BE2C (cell line): Measurements from ENCODE around the gene SLC20A1.

Experiments
- DNase-seq: peaks from one replicate; pipeline ENCODE4 v3.0.0-alpha.2; 2020
- H3K27me3 ChIP-seq: fragments of 250-450 bp; sonication (Bioruptor Pico); 2 replicates; pipeline ENCODE4 v1.5.1; 2020; ENCODE audit warnings: mild to moderate bottlenecking
- H3K36me3 ChIP-seq: fragments of 250-450 bp; sonication (Bioruptor Pico); 2 replicates; pipeline ENCODE4 v1.5.1; 2020; ENCODE audit warnings: mild to moderate bottlenecking
- H3K4me1 ChIP-seq: fragments of 250-450 bp; sonication (Bioruptor Pico); 2 replicates; pipeline ENCODE4 v1.5.1; 2020
- H3K4me3 ChIP-seq: 2 replicates; pipeline ENCODE4 v1.5.1; 2011; ENCODE audit warnings: low read depth, low read length
- H3K9me3 ChIP-seq: fragments of 250-450 bp; sonication (Bioruptor Pico); 2 replicates; pipeline ENCODE4 v1.5.1; 2020
- CTCF ChIP-seq: IDR thresholded peaks from 2 replicates; pipeline ENCODE4 v1.5.1; 2012; ENCODE audit warnings: mild to moderate bottlenecking, low read depth, low read length

The SLC20A1 gene

GRCh38 chr2:112692495-112692911, 46.8 kb downstream of the SLC20A1 start:
- TF ChIP-seq CTCF: no peak
- H3K4me1 ChIP-seq: no peaks in the 10 kb centered on the region
- H3K27me3 ChIP-seq: no peaks in the 10 kb centered on the region
- no peaks in the 10 kb centered on the region for H3K9me3 ChIP-seq
- H3K4me3 ChIP-seq: no peak overlapping the region
- no peak for DNase-seq
- no peaks in the 10 kb centered on the region for H3K36me3 ChIP-seq

- H3K36me3 ChIP-seq: no peaks in the 10 kb centered on the region
- no peak for DNase-seq
- TF ChIP-seq CTCF: no peak
- H3K9me3 ChIP-seq: no peaks in the 10 kb centered on the region
- H3K27me3 ChIP-seq: no peaks in the 10 kb centered on the region
- no peak overlapping the region for H3K4me3 ChIP-seq
- H3K4me1 ChIP-seq: no peaks in the 10 kb centered on the region
These were observed 47.2 kb downstream of the SLC20A1 start for GRCh38 chr2:112692918-112693317.

- Histone ChIP-seq H3K9me3 (no peaks in the 10 kb centered on the region), H3K4me1 (no peaks in the 10 kb centered on the region), H3K27me3 (no peaks in the 10 kb centered on the region), H3K36me3 (no peaks in the 10 kb centered on the region), H3K4me3 (no peak overlapping the region)
- TF ChIP-seq CTCF: no peak
- DNase-seq: no peak
These were observed 47.9 kb downstream of the SLC20A1 start for GRCh38 chr2:112693596-112693995.

- Histone ChIP-seq H3K4me3 (no peak overlapping the region), H3K27me3 (no peaks in the 10 kb centered on the region), H3K9me3 (no peaks in the 10 kb centered on the region), H3K36me3 (no peaks in the 10 kb centered on the region), H3K4me1 (no peaks in the 10 kb centered on the region)
- DNase-seq: no peak
- TF ChIP-seq CTCF: no peak
These were observed 48.4 kb downstream of the SLC20A1 start for GRCh38 chr2:112694182-112694581.

GRCh38 chr2:112698834-112699515, 53.2 kb downstream of the SLC20A1 start:
- H3K9me3 ChIP-seq: no peaks in the 10 kb centered on the region
- H3K4me1 ChIP-seq: no peaks in the 10 kb centered on the region
- H3K27me3 ChIP-seq: no peaks in the 10 kb centered on the region
- no peaks in the 10 kb centered on the region for H3K36me3 ChIP-seq
- no peak for TF ChIP-seq CTCF
- no peak overlapping the region for H3K4me3 ChIP-seq
- no peak for DNase-seq

- no peaks in the 10 kb centered on the region for H3K36me3 ChIP-seq
- no peaks in the 10 kb centered on the region for H3K4me1 ChIP-seq
- no peak overlapping the region for H3K4me3 ChIP-seq
- no peak for DNase-seq
- H3K9me3 ChIP-seq: no peaks in the 10 kb centered on the region
- H3K27me3 ChIP-seq: no peaks in the 10 kb centered on the region
- TF ChIP-seq CTCF: no peak
These were observed 54.4 kb downstream of the SLC20A1 start for GRCh38 chr2:112699984-112700667.
